CD14-positive monocyte (primary cell): ENCODE data around the gene MEIS2. TPM values are rescaled to one million over a fixed set of nuclear protein-coding genes. Genes with fewer than 3 reads are reported as not detected.

Source experiments
- DNase-seq, 3 donors: peaks; one replicate each; pipeline ENCODE4 v3.0.0-alpha.2; 2011 to 2022
- H2AFZ ChIP-seq: 2 replicates; pipeline ENCODE4 v1.6.0; 2012; ENCODE audit warnings: mild to moderate bottlenecking, low read depth, low read length, inconsistent platforms; ENCODE audit not compliant: insufficient read depth, poor library complexity, severe bottlenecking
- H3K27ac ChIP-seq, 2 donors: 1 replicate in 1 of 2; 2 replicates in 1 of 2; pipeline ENCODE4 v1.5.1; 2012 to 2013; ENCODE audit warnings: low read length in 2 of 2, control low read depth in 1 of 2, inconsistent platforms in 1 of 2, low read depth in 1 of 2, mild to moderate bottlenecking in 1 of 2
- H3K27me3 ChIP-seq, 2 donors: one replicate each; pipeline versions ENCODE4 v1.6.0 to v1.6.1; 2011 to 2013; ENCODE audit warnings: low read length in 2 of 2; ENCODE audit not compliant: control insufficient read depth in 2 of 2, insufficient read depth in 2 of 2
- H3K36me3 ChIP-seq, 2 donors: replicated peaks in 1 of 2; 1 replicate in 1 of 2; 2 replicates in 1 of 2; pipeline versions ENCODE4 v1.5.1 to v1.6.1; 2012 to 2013; ENCODE audit warnings: low read length in 2 of 2, control low read depth in 1 of 2, inconsistent platforms in 1 of 2, mild to moderate bottlenecking in 1 of 2; ENCODE audit not compliant: insufficient read depth in 2 of 2, control insufficient read depth in 1 of 2
- H3K4me1 ChIP-seq, 2 donors: 1 replicate in 1 of 2; 2 replicates in 1 of 2; pipeline versions ENCODE4 v1.5.1 to v1.6.1; 2012 to 2013; ENCODE audit warnings: low read length in 2 of 2, control low read depth in 1 of 2, inconsistent platforms in 1 of 2, mild to moderate bottlenecking in 1 of 2, moderate library complexity in 1 of 2; ENCODE audit not compliant: insufficient read depth in 2 of 2, control insufficient read depth in 1 of 2
- H3K4me2 ChIP-seq: replicated peaks from 2 replicates; pipeline ENCODE3; 2012; ENCODE audit warnings: low read length, moderate library complexity, mild to moderate bottlenecking; ENCODE audit not compliant: poor library complexity, severe bottlenecking; ENCODE audit errors: extremely low read depth
- H3K4me3 ChIP-seq, 3 experiments: fragments of 200-600 bp in 1 of 3; sonication (generic) in 1 of 3; replicated peaks in 1 of 3; 1 replicate in 2 of 3; 2 replicates in 1 of 3; pipeline ENCODE4 v1.5.1; 2011 to 2013; ENCODE audit warnings: low read length in 3 of 3, mild to moderate bottlenecking in 3 of 3, control low read depth in 2 of 3, low read depth in 2 of 3, inconsistent platforms in 1 of 3, moderate library complexity in 1 of 3
- H3K79me2 ChIP-seq: 2 replicates; pipeline ENCODE4 v1.6.0; 2012; ENCODE audit warnings: mild to moderate bottlenecking, control low read depth, inconsistent platforms, low read length, moderate library complexity; ENCODE audit not compliant: insufficient read depth
- H3K9ac ChIP-seq: 2 replicates; pipeline ENCODE4 v1.6.0; 2017; ENCODE audit warnings: low read length, mild to moderate bottlenecking; ENCODE audit not compliant: insufficient read depth, poor library complexity, severe bottlenecking
- H3K9me3 ChIP-seq, 2 donors: replicated peaks in 1 of 2; 1 replicate in 1 of 2; 2 replicates in 1 of 2; pipeline versions ENCODE4 v1.5.1 to v1.6.1; 2012 to 2013; ENCODE audit warnings: low read length in 2 of 2, control low read depth in 1 of 2; ENCODE audit not compliant: control insufficient read depth in 1 of 2, insufficient read depth in 1 of 2
- H4K20me1 ChIP-seq: 2 replicates; pipeline ENCODE4 v1.6.0; 2012; ENCODE audit warnings: mild to moderate bottlenecking, low read length, control low read depth, moderate library complexity; ENCODE audit not compliant: insufficient read depth
- H3K27ac Mint-ChIP-seq, 7 donors: one replicate each; pipeline ENCODE4 v1.8.0; 2020; ENCODE audit warnings: mild to moderate bottlenecking in 7 of 7, mixed read lengths in 7 of 7, moderate library complexity in 6 of 7, inconsistent platforms in 2 of 7
- H3K27me3 Mint-ChIP-seq, 3 donors: one replicate each; pipeline ENCODE4 v1.8.0; 2021 to 2022; ENCODE audit warnings: low read depth in 3 of 3, mild to moderate bottlenecking in 3 of 3, mixed read lengths in 3 of 3, moderate library complexity in 3 of 3, inconsistent platforms in 1 of 3
- H3K36me3 Mint-ChIP-seq, 2 donors: one replicate each; pipeline ENCODE4 v1.8.0; 2020; ENCODE audit warnings: mixed read lengths in 2 of 2, inconsistent platforms in 1 of 2, mild to moderate bottlenecking in 1 of 2
- H3K4me1 Mint-ChIP-seq: one replicate; pipeline ENCODE4 v1.8.0; 2020; ENCODE audit warnings: mild to moderate bottlenecking, mixed read lengths
- H3K4me3 Mint-ChIP-seq, 2 donors: one replicate each; pipeline ENCODE4 v1.8.0; 2020; ENCODE audit warnings: mild to moderate bottlenecking in 2 of 2, mixed read lengths in 2 of 2, moderate library complexity in 1 of 2
- H3K9me3 Mint-ChIP-seq, 7 donors: one replicate each; pipeline ENCODE4 v1.8.0; 2020 to 2022; ENCODE audit warnings: mixed read lengths in 7 of 7, mild to moderate bottlenecking in 6 of 7, moderate library complexity in 6 of 7, inconsistent platforms in 2 of 7
- CTCF ChIP-seq: fragments of 200-600 bp; IDR thresholded peaks from one replicate; pipeline ENCODE4 v1.8.0; 2022; ENCODE audit warnings: antibody characterized with exemption, mild to moderate bottlenecking
- WGBS: methylation state at CpG from one replicate; pipeline ENCODE4 v1.1.5; 2013; ENCODE audit warnings: missing lambda C conversion rate; ENCODE audit not compliant: insufficient coverage; 5-methylcytosine and 5-hydroxymethylcytosine counted together
- intact Hi-C, 2 donors: fragments of 100-400 bp; cut with micrococcal nuclease; formaldehyde crosslinking; loops; one replicate each; pipeline versions ENCODE4 v1.15.0 to v1.15.1; 2023
- polyA plus RNA-seq, 3 donors: library from polyadenylated mRNA; depleted of rRNA in 1 of 3; unstranded in 2 of 3; stranded (reverse) in 1 of 3; fragments of 300-500 nt in 2 of 3; fragments of >200 nt in 1 of 3; fragmentation: Illumina TruSeq in 2 of 3; gene quantifications; 1 replicate in 2 of 3; 2 replicates in 1 of 3; pipeline ENCODE4 v1.2.3, GENCODE V29; 2012 to 2021

Gene MEIS2
- polyA plus RNA-seq, 3 donors: not detected

- H3K27ac Mint-ChIP-seq: no peak overlapping the region
- Histone ChIP-seq H3K4me3 (no peak overlapping the region), H3K9ac (no peak overlapping the region), H3K79me2 (no peaks in the 10 kb centered on the region), H3K27ac (no peak overlapping the region), H3K4me2 (no peak overlapping the region), H3K9me3 (no peaks in the 10 kb centered on the region), H3K36me3 (no peaks in the 10 kb centered on the region), H2AFZ (no peak overlapping the region), H3K4me1 (no peaks in the 10 kb centered on the region), H3K27me3 (no peaks in the 10 kb centered on the region), H4K20me1 (no peaks in the 10 kb centered on the region)
- no peak for DNase-seq
- no peaks in the 10 kb centered on the region for H3K4me1 Mint-ChIP-seq
- peaks cover 0 to 5% (median 2%) of the 10 kb centered on the region in 7 donors for H3K9me3 Mint-ChIP-seq
- intact Hi-C loops: no loop called here
- TF ChIP-seq CTCF: no peak
- H3K36me3 Mint-ChIP-seq: no peaks in the 10 kb centered on the region
- no peak overlapping the region for H3K4me3 Mint-ChIP-seq
- H3K27me3 Mint-ChIP-seq: peaks cover 0 to 2% (median 0%) of the 10 kb centered on the region in 3 donors
- no CpG with 5 or more reads among the region's 2 CpGs for WGBS
Measured at GRCh38 chr15:37014137-37014536, 86.2 kb downstream of the MEIS2 start.

DNA sequence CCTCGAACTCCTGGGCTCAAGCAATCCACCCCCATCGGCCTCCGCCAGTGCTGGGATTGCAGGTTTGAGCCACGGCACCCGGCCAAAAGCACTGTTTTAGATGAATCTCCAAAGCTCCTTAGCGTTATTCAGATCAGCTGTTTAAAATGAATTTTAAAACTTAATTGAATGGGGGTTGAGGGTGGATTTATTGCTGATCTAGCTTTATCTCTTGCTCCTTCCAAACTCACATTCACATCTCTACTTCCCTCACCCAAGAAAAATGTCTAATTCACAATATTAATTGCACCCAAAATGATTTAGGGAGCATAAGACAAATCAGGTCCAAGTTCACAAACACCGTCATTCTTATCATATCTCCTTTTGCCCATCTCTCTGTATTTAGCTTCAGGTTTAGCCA, 89.8 kb downstream of the MEIS2 start:
- Mint-ChIP-seq H3K27me3 (peaks cover 0 to 2% (median 0%) of the 10 kb centered on the region in 3 donors), H3K9me3 (peaks cover 0 to 9% (median 2%) of the 10 kb centered on the region in 7 donors), H3K4me3 (no peak overlapping the region), H3K4me1 (no peaks in the 10 kb centered on the region), H3K36me3 (no peaks in the 10 kb centered on the region), H3K27ac (no peak overlapping the region)
- Histone ChIP-seq H3K36me3 (no peaks in the 10 kb centered on the region), H3K4me2 (no peak overlapping the region), H3K9me3 (peaks cover 0 to 6% of the 10 kb centered on the region in 2 donors), H3K4me3 (no peak overlapping the region), H3K27ac (no peak overlapping the region), H3K79me2 (no peaks in the 10 kb centered on the region), H3K4me1 (no peaks in the 10 kb centered on the region), H4K20me1 (no peaks in the 10 kb centered on the region), H3K27me3 (no peaks in the 10 kb centered on the region), H2AFZ (no peak overlapping the region), H3K9ac (no peak overlapping the region)
- TF ChIP-seq CTCF: no peak
- WGBS: no CpG with 5 or more reads among the region's 7 CpGs
- intact Hi-C loops: no loop called here
- DNase-seq: no peak
